Right lobe of liver (tissue), 6 donors: ENCODE results near the gene NUP35. TPM values are rescaled to one million over a fixed set of nuclear protein-coding genes. Genes with fewer than 3 reads are reported as not detected.

Experiments
- ATAC-seq, 4 donors: fragments of 200-7000 bp; cut with Tn5 transposase; one replicate each; pipeline ENCODE4 v1.9.1; 2020; ENCODE audit warnings: mild to moderate bottlenecking in 4 of 4, moderate library complexity in 4 of 4
- DNase-seq, 3 donors: peaks; one replicate each; pipeline ENCODE4 v3.0.0-alpha.2; 2020
- H3K27ac ChIP-seq, 3 donors: fragments of 200-600 bp; one replicate each; pipeline ENCODE4 v1.8.0; 2022
- H3K27me3 ChIP-seq, 2 donors: fragments of 200-600 bp; one replicate each; pipeline ENCODE4 v1.8.0; 2022
- H3K36me3 ChIP-seq, 4 donors: fragments of 200-600 bp; sonication (generic) in 1 of 4; one replicate each; pipeline versions ENCODE4 v1.5.1 to v1.8.0; 2017 to 2022; ENCODE audit warnings: control low read depth in 1 of 4
- H3K4me1 ChIP-seq, 4 donors: fragments of 200-600 bp; sonication (generic) in 1 of 4; one replicate each; pipeline versions ENCODE4 v1.5.1 to v1.8.0; 2017 to 2022; ENCODE audit warnings: control low read depth in 1 of 4
- H3K4me3 ChIP-seq, 3 donors: fragments of 200-600 bp; one replicate each; pipeline ENCODE4 v1.8.0; 2022
- H3K9me3 ChIP-seq, 4 donors: fragments of 200-600 bp; sonication (generic) in 1 of 4; one replicate each; pipeline versions ENCODE4 v1.5.1 to v1.8.0; 2017 to 2022; ENCODE audit warnings: control low read depth in 1 of 4
- POLR2A ChIP-seq: fragments of 450-650 bp; IDR thresholded peaks from one replicate; pipeline ENCODE4 v1.6.1; 2017; ENCODE audit warnings: antibody characterized with exemption, mild to moderate bottlenecking
- WGBS: methylation state at CpG from one replicate; pipeline ENCODE4 v1.1.6; 2018; ENCODE audit warnings: low coverage, low lambda C conversion rate; ENCODE audit not compliant: insufficient coverage; ENCODE audit errors: missing lambda C conversion rate; 5-methylcytosine and 5-hydroxymethylcytosine counted together
- intact Hi-C, 2 donors: fragments of 100-400 bp; cut with DNase I; formaldehyde crosslinking; loops; one replicate each; pipeline versions ENCODE4 v1.11.2 to v1.14.1; 2022
- total RNA-seq, 6 experiments: library from RNA; depleted of rRNA in 2 of 6; stranded (reverse); fragments of >200 nt in 2 of 6; fragmentation: NEBNext Ultra II Directional in 3 of 6; extraction: Animal tissue kit (Norgen Biotek cat#: 25700) in 3 of 6; gene quantifications; one replicate each; pipeline versions ENCODE4 v1.1.0 to v1.2.4, GENCODE V29; 2016 to 2023
- TF ChIP-seq, protein P1 (sequence below), 4 donors: fragments of 200-600 bp in 3 of 4; fragments of 450-650 bp in 1 of 4; IDR thresholded peaks; one replicate each; pipeline versions ENCODE4 v1.5.1 to v1.8.0; 2016 to 2022; ENCODE audit warnings: antibody characterized with exemption in 4 of 4, mild to moderate bottlenecking in 2 of 4
- donor health status: DM: no; HTN: yes; CAD: no.
- donor health status: DM: no; HTN: no; CAD: no.
- donor health status: DM: no; HTN: no; CAD: no.
- donor health status: DM: no; HTN: yes; CAD: no.
- donor health status: DM: no; HTN: yes; CAD: no.

The NUP35 gene
- total RNA-seq, 6 experiments from 2014 or later = 8.7 to 12.9 (median 11.2) TPM

DNA sequence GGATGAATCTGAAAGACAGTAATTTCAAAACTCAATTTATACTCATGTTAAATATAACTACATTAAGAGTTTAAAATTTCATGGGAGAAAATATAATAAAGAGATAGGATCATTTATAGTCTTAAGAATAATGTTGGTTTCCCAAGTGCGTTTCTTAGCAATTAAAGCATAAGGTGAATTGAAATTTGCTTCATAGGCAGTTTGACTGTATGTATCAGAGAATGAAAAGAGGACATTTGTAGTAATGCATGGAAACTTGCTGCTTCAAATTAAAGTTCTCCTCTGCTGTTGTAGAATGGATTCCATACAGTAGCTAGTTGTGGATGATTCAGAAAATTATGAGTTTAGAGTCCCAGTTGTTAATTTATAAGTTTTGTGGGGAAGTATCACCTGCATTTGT, 68.1 kb downstream of the NUP35 start:
- DNase-seq = no peak
- H3K36me3 ChIP-seq = no peaks in the 10 kb centered on the region
- intact Hi-C loops = no loop called here
- no peak for TF ChIP-seq POLR2A
- TF ChIP-seq, protein P1, sequence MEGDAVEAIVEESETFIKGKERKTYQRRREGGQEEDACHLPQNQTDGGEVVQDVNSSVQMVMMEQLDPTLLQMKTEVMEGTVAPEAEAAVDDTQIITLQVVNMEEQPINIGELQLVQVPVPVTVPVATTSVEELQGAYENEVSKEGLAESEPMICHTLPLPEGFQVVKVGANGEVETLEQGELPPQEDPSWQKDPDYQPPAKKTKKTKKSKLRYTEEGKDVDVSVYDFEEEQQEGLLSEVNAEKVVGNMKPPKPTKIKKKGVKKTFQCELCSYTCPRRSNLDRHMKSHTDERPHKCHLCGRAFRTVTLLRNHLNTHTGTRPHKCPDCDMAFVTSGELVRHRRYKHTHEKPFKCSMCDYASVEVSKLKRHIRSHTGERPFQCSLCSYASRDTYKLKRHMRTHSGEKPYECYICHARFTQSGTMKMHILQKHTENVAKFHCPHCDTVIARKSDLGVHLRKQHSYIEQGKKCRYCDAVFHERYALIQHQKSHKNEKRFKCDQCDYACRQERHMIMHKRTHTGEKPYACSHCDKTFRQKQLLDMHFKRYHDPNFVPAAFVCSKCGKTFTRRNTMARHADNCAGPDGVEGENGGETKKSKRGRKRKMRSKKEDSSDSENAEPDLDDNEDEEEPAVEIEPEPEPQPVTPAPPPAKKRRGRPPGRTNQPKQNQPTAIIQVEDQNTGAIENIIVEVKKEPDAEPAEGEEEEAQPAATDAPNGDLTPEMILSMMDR (IDR thresholded peaks at IDR 0.05) = no peak
- no peaks in the 10 kb centered on the region for H3K9me3 ChIP-seq
- no peaks in the 10 kb centered on the region for H3K27me3 ChIP-seq
- ATAC-seq = no peak
- no peak overlapping the region for H3K4me3 ChIP-seq
- no peaks in the 10 kb centered on the region for H3K4me1 ChIP-seq
- no peak overlapping the region for H3K27ac ChIP-seq
- WGBS = 92% methylated on average over 1 of the region's 1 CpG

DNA sequence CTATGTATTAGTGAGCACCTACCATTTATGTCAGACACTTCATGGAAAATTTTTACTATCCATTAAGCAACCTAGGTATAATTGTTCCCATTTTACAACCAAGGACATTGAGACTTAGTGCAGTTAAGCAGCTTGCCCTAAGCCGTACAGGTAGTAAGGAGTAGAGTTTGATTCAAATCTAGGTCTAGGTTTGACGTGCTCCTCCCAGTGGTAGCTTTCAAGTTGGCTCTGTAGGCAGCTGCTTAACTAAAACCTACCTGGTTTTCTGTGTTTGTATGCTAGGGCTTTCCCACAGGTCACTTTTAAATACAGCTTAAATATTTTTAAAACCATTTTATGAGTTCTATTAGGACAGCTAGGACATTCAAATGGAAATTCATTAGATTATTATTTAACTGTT, 69.7 kb downstream of the NUP35 start:
- peak in 1 of 4 donors; percentile 22 for ATAC-seq
- intact Hi-C loops = no loop called here
- WGBS = 92% methylated on average over 2 of the region's 2 CpGs

GRCh38 chr2:183195397-183195796, 71.2 kb downstream of the NUP35 start:
- Histone ChIP-seq H3K4me3 (no peak overlapping the region), H3K27me3 (no peaks in the 10 kb centered on the region), H3K27ac (no peak overlapping the region), H3K4me1 (no peaks in the 10 kb centered on the region), H3K36me3 (no peaks in the 10 kb centered on the region), H3K9me3 (no peaks in the 10 kb centered on the region)
- 100% methylated on average over 1 of the region's 1 CpG for WGBS
- ATAC-seq = no peak
- TF ChIP-seq POLR2A = no peak
- TF ChIP-seq, protein P1 (IDR thresholded peaks at IDR 0.05) = no peak
- intact Hi-C loops = no loop called here
- DNase-seq = no peak

More for the DNA sequence above, 69.7 kb downstream of the NUP35 start:
- no peak overlapping the region for H3K27ac ChIP-seq
- no peak overlapping the region for H3K4me3 ChIP-seq
- TF ChIP-seq, protein P1 (IDR thresholded peaks at IDR 0.05) = no peak
- TF ChIP-seq POLR2A = no peak
- DNase-seq = no peak
- H3K36me3 ChIP-seq = no peaks in the 10 kb centered on the region
- no peaks in the 10 kb centered on the region for H3K9me3 ChIP-seq
- H3K4me1 ChIP-seq = no peaks in the 10 kb centered on the region
- no peaks in the 10 kb centered on the region for H3K27me3 ChIP-seq

DNA sequence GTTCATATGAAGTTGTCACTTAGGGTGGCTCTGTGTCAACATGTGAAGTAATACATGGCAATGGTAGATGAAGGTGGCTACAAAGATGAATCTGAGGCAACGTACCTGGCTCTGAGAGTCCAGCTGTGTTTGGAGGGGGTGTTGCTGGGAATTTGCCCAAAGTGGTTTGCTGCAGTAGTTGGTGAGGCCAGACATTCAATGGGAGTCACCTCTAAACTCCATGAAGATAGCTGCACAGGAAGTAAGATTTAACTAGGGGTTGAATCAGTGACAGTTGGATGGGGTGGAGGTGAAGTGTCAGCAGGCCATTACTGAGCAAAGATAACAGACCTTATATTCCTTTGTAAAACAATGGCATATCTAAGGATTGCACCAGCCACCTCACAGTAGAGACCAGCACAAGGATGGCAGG, 71.8 kb downstream of the NUP35 start:
- ATAC-seq = no peak
- no peak overlapping the region for H3K4me3 ChIP-seq
- H3K36me3 ChIP-seq = no peaks in the 10 kb centered on the region
- no peak overlapping the region for H3K27ac ChIP-seq
- 82% methylated on average over 1 of the region's 1 CpG for WGBS
- intact Hi-C loops = no loop called here
- no peaks in the 10 kb centered on the region for H3K9me3 ChIP-seq
- no peaks in the 10 kb centered on the region for H3K4me1 ChIP-seq
- no peak for DNase-seq
- no peaks in the 10 kb centered on the region for H3K27me3 ChIP-seq
- TF ChIP-seq, protein P1 (IDR thresholded peaks at IDR 0.05) = no peak
- TF ChIP-seq POLR2A = no peak

DNA sequence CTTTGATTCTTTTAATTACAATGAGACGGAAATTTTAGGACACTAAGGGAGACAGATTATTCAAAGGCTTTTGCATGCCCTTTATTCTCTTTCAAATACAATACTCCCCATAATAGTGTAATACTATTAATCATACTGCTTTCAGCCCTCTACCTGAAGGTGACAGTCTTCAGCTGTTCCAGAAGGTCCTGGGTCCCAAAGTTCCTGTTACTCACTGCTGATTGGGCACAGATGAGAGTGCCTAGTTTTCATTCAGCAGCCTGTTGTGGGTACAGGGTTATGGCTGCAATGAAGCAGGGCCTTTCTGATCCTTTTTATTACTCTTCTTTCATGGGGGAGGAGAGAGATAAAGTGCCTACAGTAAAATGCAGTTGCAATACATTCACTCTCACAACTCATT, 80.2 kb downstream of the NUP35 start:
- H3K27me3 ChIP-seq = no peaks in the 10 kb centered on the region
- H3K36me3 ChIP-seq = no peaks in the 10 kb centered on the region
- no peaks in the 10 kb centered on the region for H3K4me1 ChIP-seq
- intact Hi-C loops = no loop called here
- DNase-seq (no peak), ATAC-seq (no peak)
- WGBS = 93% methylated on average over 1 of the region's 1 CpG
- no peak for TF ChIP-seq POLR2A
- TF ChIP-seq, protein P1 (IDR thresholded peaks at IDR 0.05) = no peak
- no peak overlapping the region for H3K4me3 ChIP-seq
- H3K27ac ChIP-seq = no peak overlapping the region
- no peaks in the 10 kb centered on the region for H3K9me3 ChIP-seq
